ENCODE data around the gene CSRP1.

The CSRP1 gene

GRCh38 chr1:201511941-201512539, 5.1 kb upstream of the CSRP1 start:
- DNase-seq, result no peak

GRCh38 chr1:201511396-201511940, 4.5 kb upstream of the CSRP1 start:
- no peak for DNase-seq

GRCh38 chr1:201510734-201511133, 3.8 kb upstream of the CSRP1 start:
- DNase-seq, result no peak

- DNase-seq, result no peak
These were observed 2.9 kb upstream of the CSRP1 start for GRCh38 chr1:201509601-201510374.

- no peak for DNase-seq
These were observed 1.9 kb upstream of the CSRP1 start for GRCh38 chr1:201508809-201509208.

- no peak for DNase-seq
These were observed 395 bp upstream of the CSRP1 start for GRCh38 chr1:201507360-201507675.

- no peak for DNase-seq
These were observed 831 bp downstream of the CSRP1 start for GRCh38 chr1:201506092-201506491.

GRCh38 chr1:201505503-201505890, 1.4 kb downstream of the CSRP1 start:
- peak; percentile 55 for DNase-seq

GRCh38 chr1:201504799-201505502, 2.0 kb downstream of the CSRP1 start:
- DNase-seq, result peak; percentile 51

- DNase-seq, result no peak
These were observed 2.7 kb downstream of the CSRP1 start for GRCh38 chr1:201504179-201504631.

- DNase-seq, result peak; percentile 49
These were observed 3.3 kb downstream of the CSRP1 start for GRCh38 chr1:201503397-201504176.

GRCh38 chr1:201502511-201502857, 4.4 kb downstream of the CSRP1 start:
- no peak for DNase-seq

GRCh38 chr1:201501812-201502510, 5.0 kb downstream of the CSRP1 start:
- DNase-seq, result peak; percentile 75

GRCh38 chr1:201501144-201501543, 5.8 kb downstream of the CSRP1 start:
- no peak for DNase-seq

GRCh38 chr1:201500670-201501120, 6.2 kb downstream of the CSRP1 start:
- DNase-seq, result no peak

GRCh38 chr1:201499795-201500669, 6.9 kb downstream of the CSRP1 start:
- DNase-seq, result no peak

GRCh38 chr1:201499191-201499590, 7.7 kb downstream of the CSRP1 start:
- no peak for DNase-seq

- no peak for DNase-seq
These were observed 8.3 kb downstream of the CSRP1 start for GRCh38 chr1:201498621-201499020.

GRCh38 chr1:201497935-201498509, 8.9 kb downstream of the CSRP1 start:
- no peak for DNase-seq

GRCh38 chr1:201496296-201496690, 10.6 kb downstream of the CSRP1 start:
- DNase-seq, result no peak
